ENCODE measurements around the gene PDZD2. TPM values are rescaled to one million over a fixed set of nuclear protein-coding genes. Genes with fewer than 3 reads are reported as not detected.

The PDZD2 gene
- total RNA-seq, 1 experiment from 2014 or later: 23.0 TPM

- no peaks in the 10 kb centered on the region for H3K27me3 Mint-ChIP-seq (ENCODE audit: insufficient read depth, unreplicated experiment)
- peak; percentile 51 for DNase-seq (ENCODE audit: unreplicated experiment)
- TF ChIP-seq, protein P1, sequence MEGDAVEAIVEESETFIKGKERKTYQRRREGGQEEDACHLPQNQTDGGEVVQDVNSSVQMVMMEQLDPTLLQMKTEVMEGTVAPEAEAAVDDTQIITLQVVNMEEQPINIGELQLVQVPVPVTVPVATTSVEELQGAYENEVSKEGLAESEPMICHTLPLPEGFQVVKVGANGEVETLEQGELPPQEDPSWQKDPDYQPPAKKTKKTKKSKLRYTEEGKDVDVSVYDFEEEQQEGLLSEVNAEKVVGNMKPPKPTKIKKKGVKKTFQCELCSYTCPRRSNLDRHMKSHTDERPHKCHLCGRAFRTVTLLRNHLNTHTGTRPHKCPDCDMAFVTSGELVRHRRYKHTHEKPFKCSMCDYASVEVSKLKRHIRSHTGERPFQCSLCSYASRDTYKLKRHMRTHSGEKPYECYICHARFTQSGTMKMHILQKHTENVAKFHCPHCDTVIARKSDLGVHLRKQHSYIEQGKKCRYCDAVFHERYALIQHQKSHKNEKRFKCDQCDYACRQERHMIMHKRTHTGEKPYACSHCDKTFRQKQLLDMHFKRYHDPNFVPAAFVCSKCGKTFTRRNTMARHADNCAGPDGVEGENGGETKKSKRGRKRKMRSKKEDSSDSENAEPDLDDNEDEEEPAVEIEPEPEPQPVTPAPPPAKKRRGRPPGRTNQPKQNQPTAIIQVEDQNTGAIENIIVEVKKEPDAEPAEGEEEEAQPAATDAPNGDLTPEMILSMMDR (IDR thresholded peaks at IDR 0.05; ENCODE audit: unreplicated experiment): no peak
- POLR2A ChIA-PET: interaction anchor here (1.0 kb wide), 1 partner anchor 8 kb away, joined by 4 read pairs; no protein-coding TSS in a partner anchor
- CTCF ChIA-PET: interaction anchor here (0.5 to 1.5 kb wide), 6 partner anchors 12 to 253 kb away, joined by 3 to 7 read pairs (median 3); no protein-coding TSS in a partner anchor
- intact Hi-C loops (cut with micrococcal nuclease): no loop called here
- no peaks in the 10 kb centered on the region for H3K36me3 Mint-ChIP-seq (ENCODE audit: insufficient read depth, unreplicated experiment)
- H3K4me1 Mint-ChIP-seq (ENCODE audit: insufficient read depth, unreplicated experiment): peaks cover 1% of the 10 kb centered on the region
- no peak overlapping the region for H3K27ac Mint-ChIP-seq (ENCODE audit: low read depth, unreplicated experiment)
- no peak overlapping the region for H3K4me3 Mint-ChIP-seq (ENCODE audit: unreplicated experiment)
- BruUV-seq (replicated peaks): no TSS peak
- H3K9me3 Mint-ChIP-seq (ENCODE audit: unreplicated experiment): no peaks in the 10 kb centered on the region
These were observed 194.0 kb downstream of the PDZD2 start for GRCh38 chr5:31832966-31833365.

- Mint-ChIP-seq H3K9me3 (ENCODE audit: unreplicated experiment) (no peaks in the 10 kb centered on the region), H3K27ac (ENCODE audit: low read depth, unreplicated experiment) (no peak overlapping the region), H3K36me3 (ENCODE audit: insufficient read depth, unreplicated experiment) (no peaks in the 10 kb centered on the region), H3K27me3 (ENCODE audit: insufficient read depth, unreplicated experiment) (no peaks in the 10 kb centered on the region), H3K4me1 (ENCODE audit: insufficient read depth, unreplicated experiment) (no peaks in the 10 kb centered on the region), H3K4me3 (ENCODE audit: unreplicated experiment) (no peak overlapping the region)
- DNase-seq (ENCODE audit: unreplicated experiment): no peak
- no TSS peak for BruUV-seq (replicated peaks)
- POLR2A ChIA-PET: interaction anchor here (1.0 kb wide), 2 partner anchors 8 to 259 kb away, joined by 4 read pairs; no protein-coding TSS in a partner anchor
- TF ChIP-seq, protein P1 (IDR thresholded peaks at IDR 0.05; ENCODE audit: unreplicated experiment): no peak
- CTCF ChIA-PET: interaction anchor here (0.6 to 1.5 kb wide), 7 partner anchors 8 to 307 kb away, joined by 3 to 7 read pairs (median 4); no protein-coding TSS in a partner anchor
- intact Hi-C loops (cut with micrococcal nuclease): no loop called here
These were observed 194.8 kb downstream of the PDZD2 start for GRCh38 chr5:31833710-31834109.

DNA sequence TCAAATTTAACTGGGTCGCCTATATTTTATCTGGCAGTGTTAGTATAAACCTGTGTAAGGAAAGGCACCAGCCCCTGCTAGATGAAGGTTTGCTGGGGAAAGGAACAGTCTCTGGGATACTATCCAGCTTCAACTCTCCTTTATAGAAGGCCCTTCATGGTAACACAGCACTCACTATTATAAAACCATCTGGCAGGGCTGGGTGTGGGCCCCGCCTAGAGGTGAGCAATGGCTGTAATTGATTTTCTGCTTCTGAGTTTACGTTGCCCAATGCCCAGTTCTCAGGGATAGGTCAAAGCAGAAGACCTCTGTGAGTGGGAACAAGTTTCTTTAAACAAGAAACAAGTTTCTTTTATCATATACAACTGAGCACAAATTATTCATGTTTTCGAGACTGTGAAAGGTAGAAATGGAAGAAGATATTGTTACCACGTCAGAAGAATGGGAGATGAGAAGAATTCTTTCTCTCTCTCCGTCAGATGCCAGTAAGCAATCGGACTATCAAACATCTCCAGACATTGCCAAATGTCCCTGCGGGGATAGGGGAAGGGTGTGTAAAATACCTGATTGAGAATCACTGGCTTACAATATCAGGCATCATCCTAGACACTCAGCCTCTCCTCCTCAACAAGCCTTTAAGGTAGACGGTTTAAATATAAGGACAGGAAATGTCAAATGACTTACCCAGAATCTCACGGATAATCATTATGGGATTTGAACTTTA lies 205.9 kb downstream of the PDZD2 start:
- no peak for DNase-seq (ENCODE audit: unreplicated experiment)
- ChIA-PET POLR2A (interaction anchor here (1.7 kb wide), 1 partner anchor 10 kb away, joined by 9 read pairs; no protein-coding TSS in a partner anchor), CTCF (interaction anchor here (0.6 to 1.4 kb wide), 4 partner anchors 10 to 20 kb away, joined by 3 to 7 read pairs (median 5); no protein-coding TSS in a partner anchor)
- H3K36me3 Mint-ChIP-seq (ENCODE audit: insufficient read depth, unreplicated experiment): no peaks in the 10 kb centered on the region
- no peak overlapping the region for H3K27ac Mint-ChIP-seq (ENCODE audit: low read depth, unreplicated experiment)
- no peaks in the 10 kb centered on the region for H3K27me3 Mint-ChIP-seq (ENCODE audit: insufficient read depth, unreplicated experiment)
- no TSS peak for BruUV-seq (replicated peaks)
- H3K9me3 Mint-ChIP-seq (ENCODE audit: unreplicated experiment): no peaks in the 10 kb centered on the region
- no peak overlapping the region for H3K4me3 Mint-ChIP-seq (ENCODE audit: unreplicated experiment)
- H3K4me1 Mint-ChIP-seq (ENCODE audit: insufficient read depth, unreplicated experiment): no peaks in the 10 kb centered on the region
- TF ChIP-seq, protein P1 (IDR thresholded peaks at IDR 0.05; ENCODE audit: unreplicated experiment): no peak
- intact Hi-C loops (cut with micrococcal nuclease): no loop called here

GRCh38 chr5:31845361-31845760 lies 206.4 kb downstream of the PDZD2 start:
- Mint-ChIP-seq H3K9me3 (ENCODE audit: unreplicated experiment) (no peaks in the 10 kb centered on the region), H3K36me3 (ENCODE audit: insufficient read depth, unreplicated experiment) (no peaks in the 10 kb centered on the region), H3K4me3 (ENCODE audit: unreplicated experiment) (no peak overlapping the region), H3K4me1 (ENCODE audit: insufficient read depth, unreplicated experiment) (no peaks in the 10 kb centered on the region), H3K27ac (ENCODE audit: low read depth, unreplicated experiment) (no peak overlapping the region), H3K27me3 (ENCODE audit: insufficient read depth, unreplicated experiment) (no peaks in the 10 kb centered on the region)
- POLR2A ChIA-PET: interaction anchor here (1.7 kb wide), 1 partner anchor 9 kb away, joined by 9 read pairs; no protein-coding TSS in a partner anchor
- CTCF ChIA-PET: interaction anchor here (0.6 to 1.5 kb wide), 6 partner anchors 10 to 230 kb away, joined by 3 to 7 read pairs (median 5); no protein-coding TSS in a partner anchor
- DNase-seq (ENCODE audit: unreplicated experiment): no peak
- TF ChIP-seq, protein P1 (IDR thresholded peaks at IDR 0.05; ENCODE audit: unreplicated experiment): no peak
- intact Hi-C loops (cut with micrococcal nuclease): no loop called here
- BruUV-seq (replicated peaks): no TSS peak
